GM23338 (cell line): ENCODE data around the gene HNRNPL. TPM values are rescaled to one million over a fixed set of nuclear protein-coding genes. Genes with fewer than 3 reads are reported as not detected.

Experiments
- ATAC-seq: fragments of 200-7000 bp; cut with Tn5 transposase; 3 replicates; pipeline ENCODE4 v1.9.1; 2020
- DNase-seq: peaks from one replicate; pipeline ENCODE4 v3.0.0-alpha.2; 2015; ENCODE audit warnings: low spot score
- H2AFZ ChIP-seq: fragments of 200-600 bp; sonication (generic); 2 replicates; pipeline ENCODE4 v1.8.0; 2016; ENCODE audit warnings: antibody characterized with exemption, mild to moderate bottlenecking, moderate library complexity
- H3F3A ChIP-seq: fragments of 200-600 bp; sonication (generic); replicated peaks from 2 replicates; pipeline ENCODE4 v1.8.0; 2017; ENCODE audit warnings: antibody characterized with exemption, mixed run types, low read depth
- H3K27ac ChIP-seq: fragments of 200-600 bp; sonication (generic); 2 replicates; pipeline ENCODE4 v1.6.1; 2016; ENCODE audit warnings: low read depth
- H3K27me3 ChIP-seq: fragments of 200-600 bp; sonication (generic); 2 replicates; pipeline ENCODE4 v1.8.0; 2016; ENCODE audit warnings: mild to moderate bottlenecking, mixed run types, moderate library complexity; ENCODE audit not compliant: insufficient read depth
- H3K36me3 ChIP-seq: fragments of 200-600 bp; sonication (generic); 2 replicates; pipeline ENCODE4 v1.8.0; 2016; ENCODE audit warnings: mild to moderate bottlenecking; ENCODE audit not compliant: insufficient read depth
- H3K4me1 ChIP-seq: fragments of 200-600 bp; sonication (generic); 2 replicates; pipeline ENCODE4 v1.8.0; 2016; ENCODE audit warnings: mild to moderate bottlenecking, moderate library complexity; ENCODE audit not compliant: insufficient read depth
- H3K4me2 ChIP-seq: fragments of 200-600 bp; sonication (generic); 2 replicates; pipeline ENCODE4 v1.7.1; 2017; ENCODE audit warnings: mixed run types
- H3K4me3 ChIP-seq: fragments of 200-600 bp; sonication (generic); 2 replicates; pipeline ENCODE4 v1.6.1; 2016; ENCODE audit warnings: mixed run types
- H3K79me2 ChIP-seq: fragments of 200-600 bp; sonication (generic); replicated peaks from 2 replicates; pipeline ENCODE4 v1.8.0; 2017; ENCODE audit warnings: mild to moderate bottlenecking; ENCODE audit not compliant: insufficient read depth
- H3K9me2 ChIP-seq: fragments of 200-600 bp; sonication (generic); 2 replicates; pipeline ENCODE4 v1.8.0; 2017; ENCODE audit not compliant: insufficient read depth
- H4K20me1 ChIP-seq: fragments of 200-600 bp; sonication (generic); replicated peaks from 2 replicates; pipeline ENCODE4 v1.8.0; 2017; ENCODE audit warnings: mild to moderate bottlenecking; ENCODE audit not compliant: insufficient read depth
- H3K27ac Mint-ChIP-seq: 2 replicates; pipeline ENCODE4 v1.8.0; 2020; ENCODE audit warnings: inconsistent platforms, mild to moderate bottlenecking, moderate library complexity, mixed read lengths
- H3K27me3 Mint-ChIP-seq: 3 replicates; pipeline ENCODE4 v1.8.0; 2022; ENCODE audit warnings: low read depth, mild to moderate bottlenecking, moderate library complexity, mixed read lengths, inconsistent platforms; ENCODE audit not compliant: insufficient read depth, poor library complexity
- H3K36me3 Mint-ChIP-seq: 3 replicates; pipeline ENCODE4 v1.8.0; 2021; ENCODE audit warnings: low read depth, mild to moderate bottlenecking, inconsistent platforms, moderate library complexity, mixed read lengths
- H3K4me1 Mint-ChIP-seq: 3 replicates; pipeline ENCODE4 v1.8.0; 2020; ENCODE audit warnings: mild to moderate bottlenecking, inconsistent platforms, mixed read lengths
- H3K4me3 Mint-ChIP-seq: 3 replicates; pipeline ENCODE4 v1.8.0; 2021; ENCODE audit warnings: moderate library complexity, mild to moderate bottlenecking, inconsistent platforms, mixed read lengths
- H3K9me3 Mint-ChIP-seq: 3 replicates; pipeline ENCODE4 v1.8.0; 2020; ENCODE audit warnings: moderate library complexity, mild to moderate bottlenecking, inconsistent platforms, mixed read lengths
- CREB1 ChIP-seq: fragments of 250-450 bp; sonication (Bioruptor Pico); IDR thresholded peaks from 2 replicates; pipeline ENCODE4 v1.5.0; 2020; ENCODE audit warnings: low read depth, mild to moderate bottlenecking, moderate library complexity
- CTCF ChIP-seq, 2 experiments: fragments of 200-600 bp in 1 of 2; sonication (generic) in 1 of 2; conservative IDR thresholded peaks; 2 replicates each; pipeline versions ENCODE4 v1.5.1 to v1.6.1; 2016 to 2017; ENCODE audit warnings: antibody characterized with exemption in 2 of 2, low read depth in 2 of 2, mild to moderate bottlenecking in 2 of 2, moderate library complexity in 1 of 2
- EZH2 ChIP-seq: fragments of 200-600 bp; sonication (generic); IDR thresholded peaks from one replicate; pipeline ENCODE4 v1.8.0; 2017; ENCODE audit warnings: antibody characterized with exemption, mild to moderate bottlenecking, low read depth; ENCODE audit not compliant: unreplicated experiment
- EZH2phosphoT487 ChIP-seq: fragments of 200-600 bp; sonication (generic); IDR thresholded peaks from one replicate; pipeline ENCODE4 v1.8.1; 2018; ENCODE audit warnings: antibody characterized with exemption; ENCODE audit not compliant: unreplicated experiment
- JUNB ChIP-seq: IDR thresholded peaks from one replicate; pipeline ENCODE4 v1.6.1; 2016; ENCODE audit warnings: antibody characterized with exemption; ENCODE audit not compliant: unreplicated experiment
- NANOG ChIP-seq: IDR thresholded peaks from 2 replicates; pipeline ENCODE4 v1.6.1; 2016; ENCODE audit warnings: antibody characterized with exemption, borderline replicate concordance
- POLR2AphosphoS5 ChIP-seq: IDR thresholded peaks from 2 replicates; pipeline ENCODE4 v1.6.1; 2016; ENCODE audit warnings: antibody characterized with exemption, low read depth
- STAT1 ChIP-seq: IDR thresholded peaks from one replicate; pipeline ENCODE4 v1.6.1; 2016; ENCODE audit warnings: antibody characterized with exemption; ENCODE audit not compliant: unreplicated experiment
- ZNF114 ChIP-seq: fragments of 250-450 bp; sonication (Bioruptor Pico); IDR thresholded peaks from 2 replicates; pipeline ENCODE4 v1.5.0; 2020; ENCODE audit warnings: mild to moderate bottlenecking, moderate library complexity
- ZNF331 ChIP-seq: fragments of 250-450 bp; sonication (Bioruptor Pico); IDR thresholded peaks from 2 replicates; pipeline ENCODE4 v1.5.0; 2020; ENCODE audit warnings: low read depth, mild to moderate bottlenecking, moderate library complexity
- ZNF462 ChIP-seq: fragments of 250-450 bp; sonication (Bioruptor Pico); IDR thresholded peaks from 2 replicates; pipeline ENCODE4 v1.5.0; 2020; ENCODE audit warnings: mild to moderate bottlenecking, moderate library complexity
- polyA plus RNA-seq: library from polyadenylated mRNA; unstranded; fragments of >200 nt; fragmentation: Nextera tagmentation; extraction: Ambion mirVana; gene quantifications from 2 replicates; pipeline ENCODE4 v1.2.1, GENCODE V29; 2016
- total RNA-seq: library from RNA; depleted of rRNA; stranded (reverse); fragments of >200 nt; shearing (Covaris generic); gene quantifications from 2 replicates; pipeline ENCODE4 v1.2.3, GENCODE V29; 2014
- TF ChIP-seq, protein P1 (sequence below): IDR thresholded peaks from 2 replicates; pipeline ENCODE4 v1.6.1; 2016; ENCODE audit warnings: antibody characterized with exemption
- TF ChIP-seq, protein P2 (sequence below): IDR thresholded peaks from one replicate; pipeline ENCODE4 v1.6.1; 2018; ENCODE audit warnings: antibody characterized with exemption; ENCODE audit not compliant: unreplicated experiment

Gene HNRNPL
- total and polyA plus RNA-seq, 2 experiments from 2014 or later = 580 to 664 TPM

DNA sequence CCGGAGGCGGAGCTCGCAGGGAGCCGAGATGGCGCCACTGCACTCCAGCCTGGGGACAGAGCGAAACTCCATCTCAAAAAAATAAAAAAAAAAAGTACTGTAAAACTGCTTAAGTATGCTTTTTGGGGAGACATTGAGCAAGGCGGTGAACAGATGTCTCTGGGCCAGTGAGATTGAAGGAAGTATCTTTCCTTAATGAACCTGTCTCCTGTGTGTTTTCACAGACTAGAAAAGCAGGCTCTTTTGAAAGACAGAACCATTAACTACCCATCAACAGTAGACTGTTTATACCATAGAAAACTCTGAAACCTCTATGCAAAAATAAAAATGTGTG, 16.7 kb downstream of the HNRNPL start:
- H3K27me3 ChIP-seq = no peaks in the 10 kb centered on the region
- H3K27me3 Mint-ChIP-seq = peaks cover 15% of the 10 kb centered on the region
- H3K4me3 Mint-ChIP-seq = no peak overlapping the region
- H3K36me3 ChIP-seq = peaks cover 21% of the 10 kb centered on the region
- H3K4me1 Mint-ChIP-seq = peaks cover 13% of the 10 kb centered on the region
- H3K27ac Mint-ChIP-seq = peak overlapping the region; percentile 56; the same call in 1 of the 2 replicates
- H3K4me3 ChIP-seq = no peak overlapping the region
- peaks cover 18% of the 10 kb centered on the region for H3K4me1 ChIP-seq
- peaks cover 55% of the 10 kb centered on the region for H3F3A ChIP-seq
- H3K79me2 ChIP-seq = peaks cover 8% of the 10 kb centered on the region; the same call in 1 of the 2 replicates
- no peaks in the 10 kb centered on the region for H3K9me2 ChIP-seq
- H3K9me3 Mint-ChIP-seq = no peaks in the 10 kb centered on the region
- no peak overlapping the region for H2AFZ ChIP-seq
- TF ChIP-seq ZNF331 = no peak
- TF ChIP-seq JUNB = no peak
- TF ChIP-seq, protein P1, sequence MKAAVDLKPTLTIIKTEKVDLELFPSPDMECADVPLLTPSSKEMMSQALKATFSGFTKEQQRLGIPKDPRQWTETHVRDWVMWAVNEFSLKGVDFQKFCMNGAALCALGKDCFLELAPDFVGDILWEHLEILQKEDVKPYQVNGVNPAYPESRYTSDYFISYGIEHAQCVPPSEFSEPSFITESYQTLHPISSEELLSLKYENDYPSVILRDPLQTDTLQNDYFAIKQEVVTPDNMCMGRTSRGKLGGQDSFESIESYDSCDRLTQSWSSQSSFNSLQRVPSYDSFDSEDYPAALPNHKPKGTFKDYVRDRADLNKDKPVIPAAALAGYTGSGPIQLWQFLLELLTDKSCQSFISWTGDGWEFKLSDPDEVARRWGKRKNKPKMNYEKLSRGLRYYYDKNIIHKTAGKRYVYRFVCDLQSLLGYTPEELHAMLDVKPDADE = no peak
- TF ChIP-seq EZH2 = no peak
- TF ChIP-seq ZNF462 (CRISPR knock-in tag) = no peak
- TF ChIP-seq NANOG = no peak
- no peak for TF ChIP-seq STAT1
- no peak for TF ChIP-seq EZH2phosphoT487
- no peak for TF ChIP-seq POLR2AphosphoS5
- no peak for TF ChIP-seq CTCF (conservative IDR thresholded peaks at IDR 0.05; ENCODE audit: low read depth in 2 of 2)
- TF ChIP-seq CREB1 (CRISPR knock-in tag) = no peak
- TF ChIP-seq, protein P2, sequence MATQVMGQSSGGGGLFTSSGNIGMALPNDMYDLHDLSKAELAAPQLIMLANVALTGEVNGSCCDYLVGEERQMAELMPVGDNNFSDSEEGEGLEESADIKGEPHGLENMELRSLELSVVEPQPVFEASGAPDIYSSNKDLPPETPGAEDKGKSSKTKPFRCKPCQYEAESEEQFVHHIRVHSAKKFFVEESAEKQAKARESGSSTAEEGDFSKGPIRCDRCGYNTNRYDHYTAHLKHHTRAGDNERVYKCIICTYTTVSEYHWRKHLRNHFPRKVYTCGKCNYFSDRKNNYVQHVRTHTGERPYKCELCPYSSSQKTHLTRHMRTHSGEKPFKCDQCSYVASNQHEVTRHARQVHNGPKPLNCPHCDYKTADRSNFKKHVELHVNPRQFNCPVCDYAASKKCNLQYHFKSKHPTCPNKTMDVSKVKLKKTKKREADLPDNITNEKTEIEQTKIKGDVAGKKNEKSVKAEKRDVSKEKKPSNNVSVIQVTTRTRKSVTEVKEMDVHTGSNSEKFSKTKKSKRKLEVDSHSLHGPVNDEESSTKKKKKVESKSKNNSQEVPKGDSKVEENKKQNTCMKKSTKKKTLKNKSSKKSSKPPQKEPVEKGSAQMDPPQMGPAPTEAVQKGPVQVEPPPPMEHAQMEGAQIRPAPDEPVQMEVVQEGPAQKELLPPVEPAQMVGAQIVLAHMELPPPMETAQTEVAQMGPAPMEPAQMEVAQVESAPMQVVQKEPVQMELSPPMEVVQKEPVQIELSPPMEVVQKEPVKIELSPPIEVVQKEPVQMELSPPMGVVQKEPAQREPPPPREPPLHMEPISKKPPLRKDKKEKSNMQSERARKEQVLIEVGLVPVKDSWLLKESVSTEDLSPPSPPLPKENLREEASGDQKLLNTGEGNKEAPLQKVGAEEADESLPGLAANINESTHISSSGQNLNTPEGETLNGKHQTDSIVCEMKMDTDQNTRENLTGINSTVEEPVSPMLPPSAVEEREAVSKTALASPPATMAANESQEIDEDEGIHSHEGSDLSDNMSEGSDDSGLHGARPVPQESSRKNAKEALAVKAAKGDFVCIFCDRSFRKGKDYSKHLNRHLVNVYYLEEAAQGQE = no peak
- no peak for TF ChIP-seq ZNF114 (CRISPR knock-in tag)
- H3K27ac ChIP-seq = peak overlapping the region; percentile 86
- DNase-seq = no peak
- H3K4me2 ChIP-seq = no peak overlapping the region
- H4K20me1 ChIP-seq = peaks cover 9% of the 10 kb centered on the region
- ATAC-seq = no peak
- H3K36me3 Mint-ChIP-seq = peaks cover 53% of the 10 kb centered on the region
